GM18870 (cell line): ENCODE measurements around the gene ELF3.
"Not testable (repeated sequence)": the region's sequence is repeated elsewhere in the genome, so short reads cannot be mapped to it uniquely, and the experiment has no call there.

Experiments
- ATAC-seq: cut with Tn5 transposase; IDR thresholded peaks from one replicate; pipeline ENCODE4 v1.9.1; 2021; ENCODE audit warnings: moderate library complexity; ENCODE audit not compliant: unreplicated experiment

The ELF3 gene

DNA sequence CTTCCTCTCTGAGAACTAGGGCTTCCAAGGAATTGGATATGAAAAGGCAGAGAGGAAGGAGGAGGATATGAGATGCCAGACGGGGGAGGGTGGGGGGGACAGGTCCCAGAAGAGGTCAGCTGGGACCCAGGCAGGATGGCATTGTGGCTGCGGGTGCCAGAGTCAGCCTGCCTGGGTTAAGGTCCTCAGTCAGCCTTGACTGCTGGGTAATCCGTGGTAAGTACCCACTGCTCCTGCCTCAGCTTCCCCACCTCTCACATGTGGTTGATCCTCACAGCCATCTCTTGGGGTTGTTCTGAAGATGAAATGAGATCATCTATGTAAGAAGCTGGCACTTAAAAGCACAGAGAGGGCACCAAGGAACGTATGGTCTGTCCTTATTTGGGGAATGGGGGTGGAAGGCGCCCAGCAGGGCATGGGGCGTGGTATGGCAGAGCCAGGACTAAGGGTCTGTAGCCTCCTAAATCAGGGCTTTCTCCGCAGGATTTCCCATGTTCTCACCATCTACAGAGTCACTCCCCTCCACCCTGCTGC is 23.8 kb downstream of the ELF3 start:
- no peak for ATAC-seq

DNA sequence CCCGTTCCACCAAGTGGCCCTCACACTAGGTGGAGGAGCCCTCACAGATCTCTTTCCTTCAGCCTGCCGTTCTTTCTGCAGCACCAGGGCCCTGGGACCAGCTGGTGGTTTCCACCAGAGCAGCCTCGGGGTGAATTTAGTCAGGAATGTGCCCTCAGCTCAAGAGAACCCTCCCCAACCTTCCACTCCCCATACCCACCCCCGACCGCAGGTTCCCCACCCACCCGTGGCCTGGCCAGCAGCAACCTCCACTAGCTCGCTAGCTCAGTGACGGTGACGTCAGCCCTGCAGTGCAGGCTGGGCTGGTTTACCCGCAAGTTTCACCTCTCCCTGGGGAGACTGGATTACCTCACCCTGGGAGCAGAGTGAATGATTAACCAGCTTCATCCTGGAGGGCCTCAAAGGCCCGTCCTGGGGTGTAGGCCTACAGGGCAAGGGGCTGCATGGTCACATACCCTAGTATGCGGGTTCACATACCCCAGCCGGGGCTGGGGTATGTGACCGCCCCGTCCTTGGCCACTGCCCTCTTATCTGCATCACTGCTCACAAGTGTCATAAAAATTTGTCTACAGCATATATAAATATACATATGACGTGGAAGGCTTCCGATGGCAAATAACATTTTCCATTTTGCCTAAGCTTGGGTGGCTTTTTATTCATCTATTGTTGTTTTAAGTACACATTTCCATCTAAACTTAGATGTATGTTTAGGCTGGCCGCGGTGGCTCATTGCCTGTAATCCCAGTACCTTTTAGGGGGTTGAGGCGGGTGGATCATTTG is 24.5 kb downstream of the ELF3 start:
- ATAC-seq, result no peak

DNA sequence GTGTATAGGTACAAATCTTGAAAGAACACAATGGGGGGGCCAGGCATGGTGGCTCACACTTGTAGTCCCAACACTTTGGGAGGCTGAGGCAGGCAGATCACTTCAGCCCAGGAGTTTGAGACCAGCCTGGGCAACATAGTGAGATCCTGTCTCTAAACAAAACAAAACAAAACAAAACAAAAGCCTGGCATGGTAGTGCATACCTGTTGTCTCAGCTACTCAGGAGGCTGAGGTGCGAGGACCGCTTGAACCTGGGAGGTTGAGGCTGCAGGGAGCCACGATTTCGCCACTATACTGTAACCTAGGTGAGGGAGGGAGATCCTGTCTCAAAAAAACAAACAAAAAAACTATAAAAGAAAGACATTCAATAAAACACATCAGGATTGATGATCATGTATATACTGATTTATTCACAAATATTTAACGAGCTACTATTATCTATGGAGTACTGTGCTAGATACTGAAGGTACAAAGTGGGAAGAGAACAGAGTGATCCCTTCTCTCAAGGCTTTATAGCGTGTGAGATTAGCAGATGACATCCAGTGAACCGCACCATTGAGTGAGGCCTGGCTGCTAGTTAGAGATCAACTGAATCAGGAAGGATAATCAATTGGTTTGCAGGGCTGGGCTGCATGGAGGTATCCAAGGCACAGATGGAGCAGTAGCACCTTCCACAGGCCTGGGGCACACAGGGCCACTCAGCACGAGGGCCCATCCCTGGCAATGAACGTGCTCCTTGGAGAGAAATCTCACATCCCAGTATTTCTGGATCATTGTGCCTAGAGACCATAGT is 26.4 kb downstream of the ELF3 start:
- no peak for ATAC-seq

DNA sequence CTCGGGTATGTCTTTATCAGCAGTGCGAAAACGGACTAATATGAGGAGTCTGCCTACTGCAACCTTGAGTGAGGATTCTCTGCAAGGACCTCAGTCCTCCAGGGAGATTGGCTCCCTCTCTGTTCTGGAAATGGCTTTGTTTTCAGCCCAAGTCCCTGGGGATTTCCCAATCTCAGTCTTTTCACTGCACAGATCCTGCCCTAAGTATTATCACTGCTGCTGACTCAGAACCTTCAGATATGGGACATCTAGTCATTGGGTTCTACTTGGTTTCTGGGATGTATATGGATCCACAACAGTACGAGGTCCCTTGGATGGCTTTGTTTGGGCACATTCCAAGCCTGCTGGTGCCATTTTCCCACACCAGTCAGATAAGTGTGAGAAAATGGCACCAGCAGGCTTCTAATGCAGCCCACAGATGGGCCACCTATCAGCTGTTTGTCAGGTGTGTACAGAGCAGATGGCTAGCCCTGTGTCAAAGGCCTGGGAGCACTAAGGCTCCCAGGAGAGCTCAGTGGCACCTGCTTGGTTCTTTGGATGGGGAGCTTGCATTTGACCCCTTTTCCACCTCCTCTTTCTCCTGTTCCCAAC is 27.4 kb downstream of the ELF3 start:
- ATAC-seq, result no peak

DNA sequence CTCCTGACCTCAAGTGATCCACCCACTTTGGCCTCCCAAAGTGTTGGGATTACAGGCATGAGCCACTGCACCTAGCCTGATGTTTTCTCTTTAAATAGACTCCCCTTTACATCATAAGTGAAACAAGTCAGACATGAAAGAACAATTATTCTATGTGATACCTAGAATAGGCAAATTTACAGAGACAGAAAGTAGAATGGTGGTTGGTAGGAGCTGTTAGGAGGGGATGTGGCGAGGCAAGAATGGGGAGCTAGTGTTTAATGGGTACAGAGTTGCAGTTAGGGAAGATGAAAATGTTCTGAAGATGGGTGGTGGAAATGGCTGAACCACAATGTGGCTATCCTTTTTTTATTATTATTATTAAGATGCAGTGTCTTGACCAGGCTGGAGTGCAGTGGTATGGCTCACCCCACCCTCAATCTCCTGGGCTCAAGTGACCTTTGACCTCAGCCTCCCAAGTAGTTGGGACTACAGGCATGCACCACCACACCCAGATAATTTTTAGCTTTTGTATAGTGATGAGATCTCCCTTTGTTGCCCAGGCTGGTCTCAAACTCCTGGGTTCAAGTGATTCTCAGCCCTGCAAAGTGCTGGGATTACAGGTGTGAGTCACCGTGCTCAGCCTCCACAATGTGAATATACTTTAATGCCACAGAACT is 28.4 kb downstream of the ELF3 start:
- ATAC-seq, result peak; percentile 49

DNA sequence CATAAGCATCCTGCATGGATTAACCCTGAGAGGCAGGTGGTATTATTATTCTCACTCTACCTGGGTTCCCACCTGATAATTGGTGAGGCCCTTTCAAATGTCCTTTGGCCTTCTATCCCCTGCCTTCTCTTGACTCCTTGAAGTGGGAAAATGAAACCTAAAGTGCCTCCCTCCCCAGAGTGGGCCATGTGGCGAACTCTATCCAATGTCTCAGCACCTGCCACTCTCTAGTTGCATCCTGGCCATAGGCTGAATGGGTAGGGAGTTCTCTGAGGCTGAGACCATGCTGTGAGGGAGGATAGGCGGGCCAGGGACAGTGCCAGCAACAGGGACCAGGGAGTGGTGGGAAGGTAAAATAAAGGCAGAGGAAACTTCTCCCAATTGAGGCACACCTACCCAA is 35.3 kb downstream of the ELF3 start:
- no peak for ATAC-seq

DNA sequence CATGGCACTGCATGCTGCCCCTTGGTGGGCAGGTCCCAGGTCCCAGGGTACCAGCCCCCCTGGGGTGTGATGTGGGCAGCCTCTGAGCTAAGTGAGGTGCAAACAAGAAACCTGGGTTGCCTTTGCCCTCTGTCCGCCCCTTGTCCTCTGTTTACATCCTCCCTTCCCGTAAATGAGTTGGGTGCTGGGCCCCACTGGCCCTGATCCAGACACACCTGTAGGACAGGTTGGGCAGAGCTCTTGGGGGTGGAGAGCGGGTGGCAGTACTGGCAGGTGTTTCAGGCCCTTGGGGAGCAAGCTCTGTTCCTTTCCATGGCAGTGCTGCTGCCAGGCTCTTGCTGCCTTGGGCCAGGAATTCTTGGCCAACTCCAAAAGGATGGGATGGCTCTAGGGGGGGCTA is 35.8 kb downstream of the ELF3 start:
- ATAC-seq, result no peak

DNA sequence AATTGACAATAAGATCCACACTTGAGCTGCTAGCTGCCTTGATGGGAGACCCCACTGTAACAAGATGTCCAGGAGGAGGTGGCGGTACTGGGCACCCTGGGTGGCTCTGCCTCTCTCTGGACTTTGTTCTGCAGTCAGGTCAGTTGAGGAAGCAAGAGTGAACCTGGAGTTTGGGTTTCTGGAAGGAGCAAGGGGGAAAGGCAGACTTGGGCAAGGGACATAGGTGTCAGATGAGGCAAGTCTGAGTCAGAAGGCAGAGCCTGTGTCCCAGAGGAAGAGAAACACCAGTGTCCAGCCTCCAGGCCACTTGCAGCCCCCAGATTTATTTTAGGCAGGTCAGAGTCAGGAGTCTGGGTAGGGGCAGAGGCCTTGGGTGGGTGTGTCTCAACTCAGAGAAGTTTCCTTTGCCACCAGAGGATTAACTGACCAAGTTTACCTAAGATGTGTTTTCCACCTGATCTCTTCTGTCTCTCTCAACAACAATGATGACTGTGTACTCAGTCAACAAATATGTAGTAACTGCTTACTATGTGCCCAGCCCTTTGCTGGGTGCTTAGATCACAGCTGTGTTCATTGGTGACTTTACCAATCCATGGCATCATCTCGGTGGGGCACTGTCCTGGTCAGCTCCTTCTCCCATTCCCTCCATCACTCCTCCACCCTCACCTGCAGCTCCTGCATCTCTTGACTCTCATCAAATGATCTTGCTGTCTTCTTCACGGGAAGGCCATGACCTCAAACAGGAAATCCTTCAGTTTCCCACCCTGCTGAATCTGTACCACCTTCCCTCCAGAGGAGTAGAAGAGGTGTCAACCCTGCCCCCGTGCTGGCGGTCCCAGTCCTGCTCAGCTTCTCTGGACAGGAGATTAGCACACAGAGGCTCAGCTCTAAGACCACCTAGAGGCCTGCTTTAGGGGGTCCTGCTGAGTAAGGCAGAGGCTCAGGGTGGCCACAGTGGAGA is 36.6 kb downstream of the ELF3 start:
- ATAC-seq, result no peak

DNA sequence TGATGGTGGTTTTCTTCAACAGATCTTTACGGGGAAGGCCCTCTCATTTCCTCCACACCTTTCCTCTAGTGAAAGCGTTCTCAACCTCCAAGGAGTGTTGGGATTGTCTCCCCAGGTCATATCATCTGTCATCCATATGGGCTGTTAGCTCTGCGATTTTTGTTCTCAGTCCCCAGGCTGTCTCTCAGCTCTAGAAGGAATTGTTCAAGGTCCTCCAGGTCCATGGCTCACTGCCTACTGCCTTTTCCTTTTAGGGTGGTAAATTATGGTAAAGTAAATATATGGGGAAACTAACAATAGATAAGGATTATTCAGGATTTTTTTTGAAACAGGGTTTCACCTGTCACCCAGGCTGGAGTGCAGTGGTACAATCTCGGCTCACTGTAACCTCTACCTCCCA is 37.6 kb downstream of the ELF3 start:
- ATAC-seq, result no peak

DNA sequence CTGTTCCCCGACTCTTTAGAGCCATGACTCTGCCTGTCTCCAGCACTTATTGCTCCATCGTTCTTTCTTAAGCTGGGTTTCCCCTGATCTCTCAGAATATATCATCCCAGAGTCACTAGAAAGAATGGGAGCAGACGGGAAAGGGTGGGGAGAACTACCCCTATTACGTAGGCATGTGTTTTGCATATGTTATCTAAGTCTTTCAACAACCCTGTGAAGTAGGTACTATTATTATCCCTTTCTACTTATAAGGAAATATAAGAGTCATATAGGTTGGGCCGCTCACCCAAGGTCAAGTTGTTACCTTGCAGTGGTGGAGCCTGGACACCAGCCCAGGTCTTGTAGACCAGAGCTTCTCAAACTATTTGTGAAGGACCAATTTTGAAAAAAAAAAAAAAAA is 38.7 kb downstream of the ELF3 start:
- no peak for ATAC-seq

DNA sequence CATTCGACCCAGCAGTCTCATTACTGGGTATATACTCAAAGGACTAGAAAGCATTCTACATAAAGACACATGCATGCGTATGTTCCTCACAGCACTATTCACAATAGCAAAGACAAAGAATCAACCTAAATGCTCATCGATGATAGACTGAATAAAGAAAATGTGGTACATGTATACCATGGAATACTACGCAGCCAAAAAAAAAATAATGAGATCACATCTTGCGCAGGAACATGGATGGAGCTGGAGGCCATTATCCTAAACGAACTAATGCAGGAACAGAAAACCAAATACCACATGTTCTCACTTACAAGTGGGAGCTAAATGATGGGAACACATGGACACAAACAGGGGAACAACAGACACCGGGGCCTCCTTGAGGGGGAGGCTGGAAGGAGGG is 43.7 kb downstream of the ELF3 start:
- no peak for ATAC-seq

DNA sequence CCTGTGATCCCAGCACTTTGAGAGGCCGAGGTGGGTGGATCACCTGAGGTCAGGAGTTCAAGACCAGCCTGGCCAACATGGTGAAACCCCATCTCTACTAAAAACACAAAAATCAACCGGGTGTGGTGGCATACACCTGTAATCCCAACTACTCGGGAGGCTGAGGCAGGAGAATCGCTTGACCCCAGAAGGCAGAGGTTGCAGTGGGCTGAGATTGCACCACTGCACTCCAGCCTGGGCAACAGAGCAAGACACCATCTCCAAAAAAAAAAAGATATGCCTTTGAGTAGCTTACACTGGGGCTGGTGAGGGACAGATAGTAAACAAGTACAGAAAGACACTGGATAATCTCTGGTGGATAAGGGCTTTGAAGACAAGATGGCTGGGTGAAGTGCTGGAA is 44.3 kb downstream of the ELF3 start:
- ATAC-seq, result not testable (repeated sequence)

DNA sequence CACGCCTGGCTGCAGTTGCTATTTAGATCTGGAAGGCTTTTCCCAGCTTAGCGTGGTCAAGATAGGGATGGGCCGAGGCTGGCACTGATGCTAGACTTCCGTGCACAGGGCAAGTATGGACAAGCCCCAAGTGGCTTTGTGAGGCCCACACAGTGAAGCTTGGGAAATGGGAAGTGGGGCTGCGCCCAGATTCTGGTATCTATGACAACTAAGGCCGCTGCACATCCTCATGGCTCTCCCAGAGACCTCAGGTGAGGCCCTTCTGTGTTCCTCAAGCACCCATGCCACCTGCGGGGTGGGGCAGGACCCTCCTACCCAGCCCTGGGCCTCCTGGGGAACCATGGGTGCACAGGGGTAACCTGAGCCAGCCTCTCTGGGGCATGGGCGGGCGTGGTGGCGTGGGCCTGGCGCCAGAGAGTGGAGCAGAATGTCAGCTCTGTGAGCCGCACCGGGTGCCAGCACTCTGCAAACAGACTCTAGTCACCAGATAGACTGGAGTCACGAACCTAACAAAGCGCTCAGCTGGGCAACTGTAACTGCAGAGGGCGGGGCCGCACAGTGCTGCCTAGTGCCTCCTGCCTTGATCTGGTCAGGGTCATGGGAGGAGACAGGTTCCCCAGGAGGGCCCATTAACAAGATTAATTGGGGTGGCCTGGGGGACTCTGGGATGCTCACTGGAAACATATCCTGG is 46.4 kb downstream of the ELF3 start:
- ATAC-seq, result no peak

DNA sequence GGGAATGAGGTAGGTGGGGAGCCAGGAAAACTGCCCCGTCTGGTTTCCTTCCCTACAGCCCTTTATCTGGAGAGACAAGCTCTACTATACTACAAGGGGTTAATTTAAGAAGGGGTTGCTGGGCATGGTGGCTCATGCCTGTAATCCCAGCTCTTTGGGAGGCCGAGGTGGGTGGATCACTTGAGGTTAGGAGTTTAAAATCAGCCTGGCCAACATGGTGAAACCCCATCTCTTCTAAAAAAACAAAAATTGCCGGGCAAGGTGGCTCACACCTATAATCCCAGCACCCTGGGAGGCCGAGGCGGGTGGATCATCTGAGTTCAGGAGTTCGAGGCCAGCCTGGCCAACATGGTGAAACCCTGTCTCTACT is 46.9 kb downstream of the ELF3 start:
- ATAC-seq, result not testable (repeated sequence)

DNA sequence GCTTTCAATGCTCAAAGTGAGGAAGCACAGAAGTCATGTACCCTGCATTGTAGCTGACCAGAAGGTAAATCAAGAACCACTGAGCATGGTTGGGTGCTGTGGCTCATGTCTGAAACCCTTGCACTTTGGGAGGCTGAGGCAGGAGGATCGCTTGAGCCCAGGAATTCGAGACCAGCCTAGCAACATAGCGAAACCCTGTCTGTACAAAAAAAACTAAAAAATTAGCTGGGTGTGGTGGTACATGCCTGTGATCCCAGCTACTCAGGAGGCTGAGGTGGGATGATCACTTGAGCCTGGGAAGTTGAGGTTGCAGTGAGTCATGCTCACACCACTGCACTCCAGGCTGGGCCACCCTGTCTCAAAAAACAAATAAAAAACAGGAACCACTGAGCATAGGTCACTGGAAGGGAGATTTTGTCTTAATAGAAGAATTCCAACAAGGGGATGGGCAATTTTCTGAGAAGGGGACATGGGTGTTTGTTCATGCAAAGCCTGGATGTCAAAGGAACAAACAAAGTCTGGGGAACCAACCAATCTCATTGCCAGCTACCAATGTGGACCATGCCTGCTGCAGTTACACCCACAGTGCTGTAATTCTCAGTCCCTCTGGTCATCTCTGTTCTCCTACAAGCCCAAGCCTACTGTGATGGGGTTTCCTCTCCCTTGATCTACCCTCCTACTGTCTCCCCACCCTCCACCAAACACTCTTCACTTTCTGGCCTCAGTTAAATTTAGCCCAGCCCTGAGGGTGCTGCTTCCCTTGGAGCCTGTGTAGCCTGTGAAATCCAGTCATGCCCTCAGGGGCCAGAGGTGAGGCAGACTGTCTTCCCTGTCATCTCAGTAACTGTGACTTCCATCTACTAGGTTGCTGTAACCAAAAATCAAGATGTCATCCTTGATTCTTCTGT is 47.9 kb downstream of the ELF3 start:
- no peak for ATAC-seq

DNA sequence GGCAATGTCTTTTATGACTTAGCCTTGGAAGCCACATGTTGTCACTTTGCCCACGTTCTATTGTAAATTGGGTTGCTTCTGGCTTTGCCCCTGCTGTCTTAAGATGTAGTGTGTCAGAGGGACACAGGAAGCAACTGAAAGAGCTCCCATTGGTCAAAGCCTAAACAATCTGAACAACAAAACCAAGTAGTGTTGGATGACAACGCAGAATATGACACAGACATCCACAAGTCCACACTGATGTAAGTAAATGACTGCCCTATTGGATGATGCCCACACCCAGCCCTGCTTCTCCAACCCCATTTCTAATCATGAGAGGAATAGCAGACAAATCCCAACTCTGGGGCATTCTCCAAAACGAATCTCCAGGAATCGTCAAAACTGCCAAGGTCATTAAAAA is 50.7 kb downstream of the ELF3 start:
- ATAC-seq, result no peak

DNA sequence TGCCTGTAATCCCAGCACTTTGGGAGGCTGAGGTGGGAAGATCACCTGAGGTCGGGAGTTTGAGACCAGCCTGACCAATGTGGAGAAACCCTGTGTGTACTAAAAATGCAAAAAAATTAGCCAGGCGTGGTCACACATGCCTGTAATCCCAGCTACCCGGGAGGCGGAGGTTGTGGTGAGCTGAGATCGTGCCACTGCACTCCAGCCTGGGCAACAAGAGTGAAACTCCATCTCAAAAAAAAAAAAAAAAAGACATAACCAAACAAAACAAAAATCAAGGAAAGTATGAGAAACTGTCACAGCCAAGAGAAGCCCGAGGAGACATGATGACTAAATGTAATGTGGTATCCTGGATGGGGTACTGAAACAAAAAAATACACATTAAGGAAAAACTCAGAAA is 51.4 kb downstream of the ELF3 start:
- ATAC-seq, result not testable (repeated sequence)

DNA sequence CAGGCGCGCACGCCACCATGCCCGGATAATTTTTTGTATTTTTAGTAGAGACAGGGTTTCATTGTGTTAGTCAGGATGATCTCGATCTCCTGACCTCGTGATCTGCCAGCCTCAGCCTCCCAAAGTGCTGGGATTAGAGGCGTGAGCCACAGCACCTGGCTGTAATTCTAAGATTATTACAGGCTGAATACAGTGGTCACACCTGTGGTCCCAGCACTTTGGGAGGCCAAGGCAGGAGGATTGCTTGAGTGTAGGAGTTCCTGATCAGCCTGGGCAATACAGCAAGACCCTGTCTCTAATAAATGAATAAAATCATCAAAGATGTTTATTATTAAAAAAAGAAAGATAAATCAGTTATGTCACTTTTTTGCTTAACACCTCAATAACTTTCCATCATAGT is 52.2 kb downstream of the ELF3 start:
- not testable (repeated sequence) for ATAC-seq

DNA sequence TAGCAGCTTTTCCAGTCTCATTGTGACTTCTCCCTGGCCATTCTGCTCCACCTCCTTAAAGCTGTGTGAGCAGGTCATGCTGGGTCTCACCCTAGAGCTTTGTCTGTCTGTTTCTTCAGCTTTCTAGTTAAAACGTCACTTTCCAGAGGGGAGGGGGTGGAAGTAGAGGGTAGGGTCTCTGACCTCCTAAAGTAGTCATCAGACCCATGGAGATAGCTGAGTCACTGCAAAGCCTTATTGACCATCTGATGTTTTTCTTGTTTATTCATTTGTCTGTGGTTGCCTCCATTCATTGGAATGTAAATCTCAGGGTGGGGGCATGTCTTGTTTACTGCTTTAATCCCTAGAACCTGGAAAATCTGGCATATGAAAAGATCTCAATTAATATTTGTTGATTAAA is 52.7 kb downstream of the ELF3 start:
- no peak for ATAC-seq
